DMS79 treated with DMSO at 0.1 percent for 48 hours (cell line): ENCODE data around the gene TIPIN.
"Not testable (repeated sequence)": the region's sequence is repeated elsewhere in the genome, so short reads cannot be mapped to it uniquely, and the experiment has no call there.

Experiments used
- DNase-seq: peaks from one replicate; lab custom pipeline; 2025; lab: John Stamatoyannopoulos, UW

TIPIN gene

DNA sequence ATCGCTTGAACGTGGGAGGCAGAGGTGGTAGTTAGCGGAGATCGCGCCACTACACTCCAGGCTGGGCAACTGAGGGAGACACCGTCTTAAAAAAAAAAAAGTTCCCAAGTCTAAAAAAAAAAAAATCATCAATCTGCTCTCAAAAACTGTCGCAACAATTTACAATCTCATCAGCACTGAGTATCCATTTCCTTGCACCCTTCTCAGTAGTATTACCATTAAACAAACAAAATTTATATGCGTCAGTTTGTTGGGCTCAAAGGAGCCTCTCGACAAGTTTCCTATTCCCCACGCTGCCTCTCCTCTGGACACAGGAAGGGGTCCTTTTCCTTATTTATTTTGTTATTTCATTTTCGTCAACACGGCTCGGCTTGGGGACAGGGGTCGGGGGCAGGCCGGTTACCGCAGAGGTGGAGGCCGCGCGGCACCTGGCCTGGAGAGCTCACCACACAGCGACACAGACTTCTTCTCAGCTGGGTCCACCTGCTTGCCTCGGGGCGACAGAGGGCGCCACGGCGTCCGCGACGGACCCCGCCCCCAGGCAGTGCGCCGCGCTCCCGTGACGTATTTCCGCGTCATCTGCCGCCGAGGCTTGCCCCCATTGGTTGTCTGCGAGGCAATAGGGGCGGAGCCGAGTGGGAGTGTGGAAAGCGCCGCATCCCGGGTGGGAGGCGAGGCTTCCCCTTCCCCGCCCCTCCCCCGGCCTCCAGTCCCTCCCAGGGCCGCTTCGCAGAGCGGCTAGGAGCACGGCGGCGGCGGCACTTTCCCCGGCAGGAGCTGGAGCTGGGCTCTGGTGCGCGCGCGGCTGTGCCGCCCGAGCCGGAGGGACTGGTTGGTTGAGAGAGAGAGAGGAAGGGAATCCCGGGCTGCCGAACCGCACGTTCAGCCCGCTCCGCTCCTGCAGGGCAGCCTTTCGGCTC is 30.0 kb upstream of the TIPIN start, which contains the start of gene MAP2K1:
MAP2K1 (plus strand) TSS at position 709 of the 920 bp plus-strand sequence. CDS start 436 bp downstream, outside the sequence.
- peak; percentile 80 for DNase-seq

DNA sequence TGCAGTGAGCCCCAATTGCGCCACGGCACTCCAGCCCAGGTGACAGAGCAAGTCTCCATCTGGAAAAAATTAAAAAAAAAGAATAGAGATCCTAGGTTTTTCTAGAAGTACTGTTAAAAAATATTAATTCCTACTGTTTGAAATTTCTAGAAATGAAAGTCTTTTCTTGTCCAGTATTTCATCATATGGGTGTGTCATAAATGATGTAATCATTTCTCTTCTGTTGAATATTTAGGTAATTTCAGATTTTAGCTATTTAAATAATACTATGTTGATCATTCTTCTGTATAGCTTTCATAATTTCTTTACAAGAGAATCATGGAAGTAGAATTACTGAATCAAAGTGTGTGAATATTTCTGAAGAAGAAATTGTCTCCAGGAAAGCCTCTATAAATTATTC is 24.9 kb upstream of the TIPIN start:
- DNase-seq: not testable (repeated sequence)

GRCh38 chr15:66378814-66379430 is 22.4 kb upstream of the TIPIN start:
- DNase-seq: no peak

DNA sequence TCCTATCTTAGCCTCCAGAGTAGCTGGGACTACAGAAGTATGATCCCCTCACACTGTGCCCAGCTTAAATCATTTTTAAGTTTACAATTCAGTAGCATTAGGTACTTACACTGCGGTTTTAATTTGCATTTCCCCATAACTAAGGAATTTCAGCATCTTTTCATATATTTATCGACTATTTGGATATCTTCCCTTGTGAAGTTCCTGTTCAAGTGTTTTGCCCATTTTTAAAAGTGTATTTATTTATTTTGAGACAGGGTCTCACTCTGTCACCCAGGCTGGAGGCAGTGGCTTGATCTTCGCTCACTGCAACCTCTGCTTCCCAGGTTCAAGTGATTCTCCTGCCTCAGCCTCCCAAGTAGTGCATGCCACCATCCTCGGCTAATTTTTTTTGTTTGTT is 17.7 kb upstream of the TIPIN start:
- no peak for DNase-seq

GRCh38 chr15:66369773-66370651 is 13.5 kb upstream of the TIPIN start:
- DNase-seq: peak; percentile 22

GRCh38 chr15:66364944-66365528 is 8.6 kb upstream of the TIPIN start:
- no peak for DNase-seq

DNA sequence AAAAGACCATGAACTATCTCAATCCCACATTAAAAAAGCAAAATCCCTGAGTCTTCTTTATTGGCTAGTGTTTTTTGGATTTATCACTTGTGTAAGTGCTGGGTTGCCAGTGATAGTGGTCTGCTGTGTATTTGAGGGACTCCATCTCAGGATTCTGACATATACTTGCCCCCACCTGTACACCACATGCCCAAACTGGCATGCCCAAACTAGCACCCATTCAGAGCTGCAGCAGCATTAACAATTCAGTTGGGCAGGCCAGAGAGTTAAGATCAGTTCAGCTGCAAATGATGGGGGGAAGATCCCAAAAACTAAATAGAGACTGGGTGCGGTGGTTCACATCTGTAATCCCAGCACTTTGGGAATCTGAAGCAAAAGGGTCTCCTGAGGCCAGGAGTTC is 6.3 kb upstream of the TIPIN start:
- no peak for DNase-seq

GRCh38 chr15:66361745-66362460 is 5.4 kb upstream of the TIPIN start:
- DNase-seq: not testable (repeated sequence)

- DNase-seq: no peak
These were observed 3.3 kb upstream of the TIPIN start for GRCh38 chr15:66359740-66360139.

DNA sequence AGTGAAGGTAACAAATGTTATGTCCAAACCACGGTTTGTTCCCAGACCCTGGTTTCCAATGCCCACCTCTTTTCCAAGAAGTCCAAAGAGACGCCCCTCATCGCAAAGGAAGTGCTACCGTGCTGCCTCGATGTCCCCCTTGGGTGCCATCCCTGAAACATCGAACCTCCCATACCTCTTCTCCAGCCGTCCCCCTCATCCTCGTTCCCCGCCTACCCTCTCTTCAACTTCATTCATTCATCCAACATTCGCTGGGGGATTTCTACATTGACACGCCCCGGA is 467 bp downstream of the TIPIN start:
- DNase-seq: no peak

- DNase-seq: not testable (repeated sequence)
These were observed 8.0 kb downstream of the TIPIN start for GRCh38 chr15:66348530-66348929.

GRCh38 chr15:66328771-66329170 is 27.7 kb downstream of the TIPIN start:
- DNase-seq: no peak

GRCh38 chr15:66327736-66328135 is 28.7 kb downstream of the TIPIN start:
- DNase-seq: no peak

DNA sequence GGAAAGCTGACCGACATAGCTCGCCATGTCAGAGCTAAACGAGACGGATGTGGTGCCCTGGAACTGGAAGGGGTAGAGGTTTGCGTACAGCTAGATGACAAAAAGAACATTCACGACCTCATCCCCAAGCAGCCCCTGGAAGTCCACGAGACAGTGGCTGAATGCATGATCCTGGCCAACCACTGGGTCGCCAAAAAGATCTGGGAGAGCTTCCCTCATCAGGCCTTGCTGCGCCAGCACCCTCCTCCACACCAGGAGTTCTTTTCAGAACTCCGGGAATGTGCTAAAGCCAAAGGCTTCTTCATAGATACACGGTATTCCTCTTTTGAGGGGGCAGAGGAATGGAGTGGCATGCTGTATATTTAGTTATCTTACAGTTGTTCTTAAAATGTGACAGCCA is 30.4 kb downstream of the TIPIN start:
- DNase-seq: no peak

DNA sequence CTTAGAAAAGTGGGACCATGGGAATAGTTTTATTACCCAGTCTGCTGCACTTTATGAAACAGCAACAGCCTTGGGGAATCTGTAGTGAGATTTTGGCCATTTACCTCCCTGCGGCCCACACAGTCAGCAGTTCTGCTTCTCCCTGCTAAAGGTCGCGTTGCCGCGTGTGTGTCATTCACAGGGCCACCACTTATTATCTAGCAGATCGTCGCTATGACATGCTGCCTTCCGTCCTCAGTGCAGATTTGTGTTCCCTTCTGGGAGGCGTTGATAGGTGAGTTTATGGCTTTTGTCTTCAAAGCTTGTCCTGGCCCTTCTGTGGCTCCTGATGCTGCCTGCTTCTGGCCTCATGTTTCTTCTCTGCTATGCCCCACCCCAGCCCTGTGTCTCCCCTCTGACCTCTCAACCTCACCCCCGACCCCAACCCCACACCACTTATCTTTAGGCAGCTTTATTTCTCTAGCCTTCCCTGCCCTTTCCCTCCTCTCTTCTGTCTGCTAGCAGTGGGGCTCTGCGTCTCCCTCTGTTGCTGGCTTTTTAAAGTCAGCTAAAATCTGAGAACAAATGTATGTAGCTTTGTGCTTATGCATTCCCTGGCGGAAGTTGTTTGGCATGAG is 33.1 kb downstream of the TIPIN start:
- DNase-seq: no peak

DNA sequence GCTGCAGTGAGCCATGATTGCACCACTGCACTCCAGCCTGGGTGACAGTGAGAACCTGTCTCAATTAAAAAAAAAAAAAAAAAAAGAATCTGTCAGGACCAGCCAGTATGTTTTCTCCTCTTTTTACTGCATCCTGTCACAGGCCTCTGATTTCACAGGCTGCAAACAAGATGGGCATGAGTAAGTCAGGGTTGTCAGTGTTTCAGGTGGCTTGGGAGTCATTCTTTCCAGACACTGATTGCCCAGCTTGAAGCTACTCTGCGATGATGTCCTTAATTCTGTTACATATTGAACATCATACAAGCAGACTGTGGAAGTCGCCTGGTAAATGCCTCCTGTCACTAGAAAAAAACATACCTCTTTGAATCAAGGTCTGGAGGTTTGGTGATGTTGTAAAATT is 44.3 kb downstream of the TIPIN start:
- no peak for DNase-seq

DNA sequence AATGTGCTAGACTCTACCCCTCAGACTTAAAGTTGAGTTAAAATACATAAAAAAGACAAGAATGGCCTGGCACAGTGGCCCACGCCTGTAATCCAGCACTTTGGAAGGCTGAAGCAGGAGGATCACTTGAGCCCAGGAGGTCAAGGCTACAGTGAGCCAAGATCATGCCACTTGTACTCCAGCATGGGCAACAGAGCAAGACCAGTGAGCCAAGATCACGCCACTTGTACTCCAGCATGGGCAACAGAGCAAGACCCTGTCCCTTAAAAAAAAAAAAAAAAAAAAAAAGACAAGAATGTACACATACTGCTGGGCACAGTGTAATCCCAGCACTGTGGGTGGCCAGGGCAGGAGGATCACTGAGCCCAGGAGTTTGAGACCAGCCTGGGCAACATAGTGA is 45.7 kb downstream of the TIPIN start:
- no peak for DNase-seq

- no peak for DNase-seq
These were observed 46.7 kb downstream of the TIPIN start for GRCh38 chr15:66309828-66310227.

DNA sequence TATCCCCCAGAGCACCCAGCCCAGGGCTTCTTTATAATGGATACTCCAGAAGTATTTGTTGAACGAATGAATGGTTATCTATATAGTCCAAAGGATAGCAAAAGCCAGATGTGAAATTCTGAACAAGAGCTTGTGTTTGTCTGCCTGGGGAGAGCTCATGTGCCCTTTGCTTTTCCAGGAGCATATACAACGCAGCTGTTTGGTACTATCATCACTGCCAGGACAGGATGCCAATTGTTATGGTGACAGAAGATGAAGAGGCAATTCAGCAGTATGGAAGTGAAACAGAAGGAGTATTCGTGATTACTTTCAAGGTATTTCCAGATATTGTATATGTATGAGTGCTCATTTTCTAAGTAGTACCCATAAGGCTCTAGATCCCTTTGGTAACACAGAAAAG is 48.0 kb downstream of the TIPIN start:
- DNase-seq: no peak

DNA sequence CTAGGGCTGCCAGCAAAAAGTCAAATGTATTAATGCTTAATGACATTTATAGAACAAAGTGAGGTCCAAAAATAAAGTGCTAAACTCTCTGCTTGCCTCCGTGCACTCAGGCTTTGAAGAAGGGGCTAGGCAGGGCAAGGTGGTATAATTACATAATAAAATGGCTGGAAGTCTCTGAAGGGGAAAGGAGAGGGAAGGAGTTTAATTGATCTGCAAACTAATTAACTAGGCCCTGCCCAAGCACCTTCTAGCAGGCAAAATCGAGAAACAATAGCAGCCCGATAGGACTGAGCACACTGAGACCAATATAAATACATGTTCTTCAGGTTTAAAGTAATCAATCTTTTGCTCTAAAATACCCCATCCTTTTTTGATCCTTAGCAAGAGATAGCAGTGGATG is 50.1 kb downstream of the TIPIN start:
- no peak for DNase-seq

DNA sequence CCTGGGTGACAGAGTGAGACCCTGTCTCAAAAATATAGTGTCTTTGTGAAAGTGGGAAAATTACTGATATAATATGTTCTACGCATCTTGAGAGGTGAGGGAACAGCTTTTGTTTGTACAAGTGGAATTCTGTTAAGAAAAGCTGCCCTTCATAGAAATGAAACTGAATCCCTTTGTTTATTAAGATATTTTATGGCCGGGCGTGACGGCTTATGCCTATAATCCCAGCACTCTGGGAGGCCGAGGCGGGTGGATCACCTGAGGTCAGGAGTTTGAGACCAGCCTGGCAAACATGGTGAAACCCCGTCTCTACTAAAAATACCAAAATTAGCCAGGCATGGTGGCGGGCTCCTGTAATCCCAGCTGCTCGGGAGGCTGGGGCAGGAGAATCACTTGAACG is 52.1 kb downstream of the TIPIN start:
- DNase-seq: not testable (repeated sequence)
